ENCODE data around the gene FCGR1A. TPM values are rescaled to one million over a fixed set of nuclear protein-coding genes. Genes with fewer than 3 reads are reported as not detected.
"Not testable (repeated sequence)": the region's sequence is repeated elsewhere in the genome, so short reads cannot be mapped to it uniquely, and the experiment has no call there.

The FCGR1A gene
- total RNA-seq, result not detected in 2 replicates
- polyA plus RNA-seq (2012), result 0.09 TPM

- DNase-seq (ENCODE audit: low read depth), result not testable (repeated sequence)
Measured at GRCh38 chr1:149782600-149782999, at the start of gene FCGR1A. FCGR1A (plus strand) TSS chr1:149782694; CDS start chr1:149782744, 50 bp downstream.

DNA sequence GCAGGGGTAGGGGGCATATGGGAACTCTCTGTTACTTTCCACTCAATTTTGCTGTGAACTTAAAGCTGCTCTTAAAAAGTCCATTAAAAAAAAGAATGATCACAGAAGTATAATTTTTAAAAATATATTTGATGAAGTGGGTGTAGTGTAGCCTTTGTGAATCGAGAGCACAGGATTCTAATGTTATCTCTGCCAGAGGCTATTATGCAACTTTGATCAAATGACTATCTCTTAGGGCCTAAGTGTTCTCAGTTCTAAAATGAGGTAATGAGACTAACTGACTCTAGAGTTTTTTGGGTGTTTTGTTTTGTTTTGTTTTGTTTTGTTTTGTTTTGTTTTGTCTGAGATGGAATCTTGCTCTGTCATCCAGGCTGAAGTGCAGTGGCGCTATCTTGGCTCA, 49.7 kb upstream of the FCGR1A start:
- DNase-seq (ENCODE audit: low read depth), result not testable (repeated sequence)

DNA sequence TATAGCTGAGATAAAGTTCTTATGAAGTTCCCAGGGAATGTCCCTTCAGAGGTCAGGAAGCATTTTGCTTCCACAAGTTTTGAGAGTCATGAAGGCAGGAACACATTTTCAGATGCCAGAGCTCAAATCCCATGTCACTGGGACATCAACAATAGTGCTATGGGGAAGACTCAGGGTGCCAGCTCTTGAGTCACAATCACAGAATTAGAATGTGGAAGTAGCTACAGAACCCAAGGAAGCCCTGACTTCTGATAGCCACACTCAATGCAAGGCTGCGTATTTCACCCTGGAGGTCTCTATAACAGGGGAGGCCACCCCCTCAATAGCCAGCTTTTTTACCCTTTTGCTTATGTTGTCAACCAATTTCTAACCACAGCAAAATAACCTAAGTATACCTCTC, 47.8 kb upstream of the FCGR1A start:
- not testable (repeated sequence) for DNase-seq (ENCODE audit: low read depth)

DNA sequence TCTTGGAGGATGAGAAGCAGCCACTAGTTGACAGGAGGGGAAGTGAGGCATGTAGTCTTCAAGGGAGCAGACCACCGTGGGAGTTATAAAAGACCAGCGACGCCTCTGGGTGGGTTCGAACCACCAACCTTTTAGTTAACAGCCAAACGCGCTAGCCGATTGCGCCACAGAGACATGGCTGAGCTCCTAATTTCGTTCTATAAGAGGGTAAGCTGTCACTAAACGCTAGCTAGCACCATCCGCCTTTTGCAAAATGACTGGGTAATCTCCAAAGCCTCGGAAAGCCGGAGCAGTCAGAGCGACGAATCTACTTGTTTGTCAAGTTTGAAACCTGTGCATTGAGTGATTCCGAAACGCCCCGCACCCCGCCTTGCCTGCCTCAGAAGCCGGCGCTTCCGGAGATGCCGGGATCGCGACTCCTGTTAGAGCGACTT, 42.3 kb upstream of the FCGR1A start:
- DNase-seq (ENCODE audit: low read depth), result not testable (repeated sequence)

DNA sequence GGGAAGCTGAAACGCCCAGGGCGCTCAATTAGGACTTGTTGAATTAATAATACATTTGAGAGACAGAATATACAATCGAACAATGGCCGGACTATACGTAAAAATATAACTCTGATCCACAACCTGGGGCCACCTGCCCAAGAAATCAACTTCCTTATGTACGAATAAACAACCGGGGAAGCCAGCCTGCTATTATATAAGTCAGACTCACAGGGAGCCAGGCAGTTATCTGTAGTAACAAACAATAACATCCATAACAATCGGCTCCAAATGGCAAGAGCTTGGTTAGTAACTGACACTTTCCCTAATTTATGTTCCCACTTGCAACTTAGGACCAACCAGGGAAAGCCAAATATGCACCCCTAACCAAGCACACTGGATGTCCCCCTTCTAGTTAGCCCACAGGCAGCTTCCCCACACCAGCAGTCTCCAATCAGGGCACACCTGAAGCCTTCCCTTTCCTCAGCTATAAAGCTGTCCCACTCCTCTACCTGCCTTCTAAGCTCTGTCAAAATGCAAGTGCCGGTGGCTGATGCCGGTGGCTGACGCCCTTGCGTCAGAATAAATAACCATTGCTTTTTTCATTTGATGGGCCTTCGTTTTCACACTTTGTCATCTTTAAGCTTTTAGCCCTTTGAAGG, 41.8 kb upstream of the FCGR1A start:
- not testable (repeated sequence) for DNase-seq (ENCODE audit: low read depth)

DNA sequence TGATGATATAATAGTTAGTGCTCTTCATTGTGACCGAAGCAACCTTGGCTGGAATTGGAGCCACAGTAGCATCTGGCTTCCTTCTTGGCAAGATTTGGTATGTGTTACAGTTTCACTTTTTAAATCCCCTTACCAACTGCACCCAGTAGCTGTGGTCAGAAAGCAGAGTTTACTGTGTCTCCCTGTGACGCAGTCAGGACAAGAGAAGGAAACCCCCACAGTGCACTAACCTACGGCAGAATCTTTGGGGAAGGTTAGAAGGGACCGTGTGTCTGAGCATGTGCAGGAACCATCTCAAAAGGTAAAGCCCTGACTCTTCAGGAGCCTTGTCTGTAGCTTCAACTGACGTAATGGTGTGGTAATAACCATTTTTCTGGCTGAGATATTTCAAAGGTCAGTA, 40.6 kb upstream of the FCGR1A start:
- not testable (repeated sequence) for DNase-seq (ENCODE audit: low read depth)

- DNase-seq (ENCODE audit: low read depth), result not testable (repeated sequence)
Measured at GRCh38 chr1:149746463-149747356, 35.8 kb upstream of the FCGR1A start.

- not testable (repeated sequence) for DNase-seq (ENCODE audit: low read depth)
Measured at GRCh38 chr1:149747359-149748143, 34.9 kb upstream of the FCGR1A start.

GRCh38 chr1:149748144-149748500, 34.4 kb upstream of the FCGR1A start:
- not testable (repeated sequence) for DNase-seq (ENCODE audit: low read depth)

- DNase-seq (ENCODE audit: low read depth), result not testable (repeated sequence)
Measured at GRCh38 chr1:149750562-149750961, 31.9 kb upstream of the FCGR1A start.

GRCh38 chr1:149752186-149752585, 30.3 kb upstream of the FCGR1A start:
- not testable (repeated sequence) for DNase-seq (ENCODE audit: low read depth)

GRCh38 chr1:149753466-149753865, 29.0 kb upstream of the FCGR1A start:
- DNase-seq (ENCODE audit: low read depth), result not testable (repeated sequence)

DNA sequence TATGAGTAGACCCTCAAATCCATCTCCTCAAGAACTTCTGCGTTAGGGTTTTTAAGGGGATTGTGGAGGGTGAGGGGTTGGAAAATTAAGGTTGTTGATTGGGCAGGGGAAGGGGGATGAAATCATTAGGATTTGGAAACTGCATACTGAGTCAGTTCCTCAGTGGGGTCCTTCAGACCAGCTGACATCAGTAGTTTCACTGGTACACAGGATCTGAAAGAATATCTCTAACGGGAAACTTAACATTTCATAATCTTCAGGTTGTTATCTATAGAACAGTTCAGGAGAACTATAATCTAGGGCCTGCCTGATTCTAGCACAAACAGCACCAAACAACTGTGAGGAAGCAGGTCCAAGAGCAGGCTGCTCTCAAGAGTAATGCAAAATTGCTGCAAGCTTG, 27.2 kb upstream of the FCGR1A start:
- not testable (repeated sequence) for DNase-seq (ENCODE audit: low read depth)

GRCh38 chr1:149762294-149762693, 20.2 kb upstream of the FCGR1A start:
- DNase-seq (ENCODE audit: low read depth), result not testable (repeated sequence)

DNA sequence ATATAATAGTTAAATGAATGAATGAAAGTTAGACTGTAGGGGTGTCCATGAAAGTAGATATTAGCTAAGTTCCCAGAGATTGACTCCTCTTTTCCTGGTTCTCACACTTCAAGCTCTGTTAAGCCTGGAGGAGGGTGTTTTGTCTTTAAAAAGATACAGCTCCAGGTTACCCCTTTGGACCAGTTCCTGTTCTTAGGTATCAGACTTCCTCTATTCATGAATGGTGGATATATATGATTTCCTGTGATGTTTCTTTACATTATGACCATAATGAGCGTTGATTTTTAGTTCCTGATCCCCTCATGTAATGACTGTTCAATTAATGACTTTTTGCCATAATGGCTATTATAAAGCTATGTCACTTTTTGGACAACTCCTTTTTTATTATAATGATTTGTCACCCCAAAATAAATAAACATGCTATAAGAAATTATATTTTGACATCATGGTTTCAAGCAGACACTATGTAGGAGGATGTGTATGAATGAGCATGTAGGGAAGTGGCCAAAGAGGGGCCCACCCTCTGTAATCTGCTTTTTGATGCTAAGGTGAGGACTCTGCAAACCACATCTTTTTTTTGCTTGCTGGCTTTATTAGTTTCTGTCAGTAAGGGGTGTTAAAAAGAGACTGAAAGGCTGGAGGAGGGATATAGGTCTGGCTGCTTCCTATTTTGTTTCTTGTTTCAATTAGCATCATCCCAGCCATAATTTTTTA, 18.2 kb upstream of the FCGR1A start:
- not testable (repeated sequence) for DNase-seq (ENCODE audit: low read depth)

- not testable (repeated sequence) for DNase-seq (ENCODE audit: low read depth)
Measured at GRCh38 chr1:149766241-149766640, 16.3 kb upstream of the FCGR1A start.

DNA sequence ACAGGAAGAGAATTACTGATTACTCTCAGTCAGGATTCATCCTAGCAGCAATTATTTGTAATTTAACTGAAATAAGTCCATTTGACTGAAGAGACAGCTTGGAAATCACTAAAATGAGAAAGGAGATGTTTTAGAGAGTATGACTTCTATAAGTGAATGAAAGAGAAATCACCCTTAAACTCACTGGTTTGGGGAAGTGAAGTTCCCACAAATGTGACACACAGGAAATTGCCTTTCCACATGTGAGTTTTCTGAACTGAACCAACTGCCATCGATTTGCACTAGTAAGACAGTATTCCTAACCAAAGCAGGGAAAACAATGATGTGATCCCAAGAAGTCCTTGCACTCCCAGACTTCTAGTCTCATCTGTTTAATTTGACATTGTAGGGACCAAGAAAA, 13.3 kb upstream of the FCGR1A start:
- DNase-seq (ENCODE audit: low read depth), result not testable (repeated sequence)

- not testable (repeated sequence) for DNase-seq (ENCODE audit: low read depth)
Measured at GRCh38 chr1:149770661-149771060, 11.8 kb upstream of the FCGR1A start.

GRCh38 chr1:149771653-149772425, 10.7 kb upstream of the FCGR1A start:
- DNase-seq (ENCODE audit: low read depth), result not testable (repeated sequence)

Measured in myocyte (in vitro differentiated cells).